Caco-2 (cell line): ENCODE measurements around the gene COX6A2. TPM values are rescaled to one million over a fixed set of nuclear protein-coding genes. Genes with fewer than 3 reads are reported as not detected.

Experiments
- BruUV-seq: library from RNA; stranded (reverse); fragments of 400-500 nt; replicated peaks from 2 replicates; lab custom pipeline; 2021; lab: Mats Ljungman, UMichigan
- CTCF ChIA-PET: fragments of 300-600 bp; sonication (Branson Sonifier 250); formaldehyde crosslinking; loops from one replicate; lab custom pipeline; 2022; ENCODE audit warnings: antibody characterized with exemption; lab: Charles Lee
- POLR2A ChIA-PET: fragments of 300-600 bp; sonication (Branson Sonifier 250); formaldehyde crosslinking; loops from one replicate; lab custom pipeline; 2022; ENCODE audit warnings: antibody characterized with exemption; lab: Charles Lee
- DNase-seq, 2 experiments: peaks; one replicate each; pipeline versions ENCODE4 v3.0.0 to v3.0.0-alpha.2; 2020 to 2022
- H3K27me3 ChIP-seq: replicated peaks from 2 replicates; pipeline ENCODE4 v1.6.0; 2011; ENCODE audit warnings: low read length; ENCODE audit not compliant: control insufficient read depth, insufficient read depth
- H3K36me3 ChIP-seq: 2 replicates; pipeline ENCODE4 v1.5.1; 2011; ENCODE audit warnings: low read length; ENCODE audit not compliant: control insufficient read depth, insufficient read depth
- H3K4me1 ChIP-seq: fragments of 250-450 bp; sonication (Bioruptor Pico); 2 replicates; pipeline ENCODE4 v1.5.1; 2020; ENCODE audit warnings: mild to moderate bottlenecking
- H3K4me3 ChIP-seq: 2 replicates; pipeline ENCODE4 v1.5.1; 2011; ENCODE audit warnings: low read depth, mild to moderate bottlenecking, control low read depth, low read length
- H3K9me3 ChIP-seq: fragments of 250-450 bp; sonication (Bioruptor Pico); 2 replicates; pipeline ENCODE4 v1.5.1; 2020; ENCODE audit warnings: mild to moderate bottlenecking, moderate library complexity
- H3K27ac Mint-ChIP-seq: one replicate; pipeline ENCODE4 v1.8.0; 2022; ENCODE audit warnings: mixed read lengths; ENCODE audit not compliant: unreplicated experiment
- H3K27me3 Mint-ChIP-seq: one replicate; pipeline ENCODE4 v1.8.0; 2022; ENCODE audit warnings: mixed read lengths; ENCODE audit not compliant: insufficient read depth, unreplicated experiment
- H3K36me3 Mint-ChIP-seq: one replicate; pipeline ENCODE4 v1.8.0; 2022; ENCODE audit warnings: mild to moderate bottlenecking, mixed read lengths; ENCODE audit not compliant: insufficient read depth, unreplicated experiment
- H3K4me1 Mint-ChIP-seq: one replicate; pipeline ENCODE4 v1.8.0; 2022; ENCODE audit warnings: low read depth, mixed read lengths; ENCODE audit not compliant: unreplicated experiment
- H3K4me3 Mint-ChIP-seq: one replicate; pipeline ENCODE4 v1.8.0; 2022; ENCODE audit warnings: mild to moderate bottlenecking, moderate library complexity, mixed read lengths; ENCODE audit not compliant: unreplicated experiment
- H3K9me3 Mint-ChIP-seq: one replicate; pipeline ENCODE4 v1.8.0; 2022; ENCODE audit warnings: mixed read lengths; ENCODE audit not compliant: unreplicated experiment
- intact Hi-C: fragments of 100-400 bp; cut with micrococcal nuclease; formaldehyde crosslinking; loops from one replicate; pipeline ENCODE4 v1.10.0; 2022; ENCODE audit not compliant: unreplicated experiment
- total RNA-seq: library from RNA; stranded (reverse); gene quantifications from 2 replicates; pipeline ENCODE4 v1.2.3, GENCODE V29; 2022
- TF ChIP-seq, protein P1 (sequence below), 2 experiments: fragments of 200-600 bp in 1 of 2; IDR thresholded peaks; 1 replicate in 1 of 2; 2 replicates in 1 of 2; pipeline versions ENCODE4 v1.5.1 to v1.8.0; 2011 to 2022; ENCODE audit warnings: antibody characterized with exemption in 1 of 2, control low read depth in 1 of 2, inconsistent platforms in 1 of 2, low read depth in 1 of 2, low read length in 1 of 2, mild to moderate bottlenecking in 1 of 2, moderate library complexity in 1 of 2; ENCODE audit not compliant: insufficient read depth in 1 of 2, severe bottlenecking in 1 of 2, unreplicated experiment in 1 of 2

COX6A2 gene
- total RNA-seq, 1 experiment from 2014 or later = not detected

DNA sequence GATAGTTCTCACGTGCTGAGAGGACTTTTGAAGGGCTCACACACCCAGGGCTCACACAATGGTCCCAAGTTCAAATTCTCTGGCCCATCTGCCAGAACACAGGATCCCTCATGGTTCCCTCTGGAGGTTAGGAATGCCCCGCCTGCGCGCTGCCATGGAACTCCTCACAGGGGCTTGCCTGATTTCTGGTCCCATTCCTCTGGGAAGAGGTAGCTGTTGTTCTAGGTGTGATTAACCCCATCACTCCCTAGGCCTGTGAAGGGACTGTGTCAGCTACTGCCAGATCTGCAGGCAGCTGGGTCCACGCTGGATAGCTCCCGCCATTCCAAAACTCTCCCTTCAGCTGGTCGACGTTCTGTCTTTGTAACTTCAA is 28.8 kb upstream of the COX6A2 start:
- TF ChIP-seq, protein P1, sequence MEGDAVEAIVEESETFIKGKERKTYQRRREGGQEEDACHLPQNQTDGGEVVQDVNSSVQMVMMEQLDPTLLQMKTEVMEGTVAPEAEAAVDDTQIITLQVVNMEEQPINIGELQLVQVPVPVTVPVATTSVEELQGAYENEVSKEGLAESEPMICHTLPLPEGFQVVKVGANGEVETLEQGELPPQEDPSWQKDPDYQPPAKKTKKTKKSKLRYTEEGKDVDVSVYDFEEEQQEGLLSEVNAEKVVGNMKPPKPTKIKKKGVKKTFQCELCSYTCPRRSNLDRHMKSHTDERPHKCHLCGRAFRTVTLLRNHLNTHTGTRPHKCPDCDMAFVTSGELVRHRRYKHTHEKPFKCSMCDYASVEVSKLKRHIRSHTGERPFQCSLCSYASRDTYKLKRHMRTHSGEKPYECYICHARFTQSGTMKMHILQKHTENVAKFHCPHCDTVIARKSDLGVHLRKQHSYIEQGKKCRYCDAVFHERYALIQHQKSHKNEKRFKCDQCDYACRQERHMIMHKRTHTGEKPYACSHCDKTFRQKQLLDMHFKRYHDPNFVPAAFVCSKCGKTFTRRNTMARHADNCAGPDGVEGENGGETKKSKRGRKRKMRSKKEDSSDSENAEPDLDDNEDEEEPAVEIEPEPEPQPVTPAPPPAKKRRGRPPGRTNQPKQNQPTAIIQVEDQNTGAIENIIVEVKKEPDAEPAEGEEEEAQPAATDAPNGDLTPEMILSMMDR (IDR thresholded peaks at IDR 0.05; ENCODE audit: insufficient read depth in 1 of 2, low read depth in 1 of 2, low read length in 1 of 2, severe bottlenecking in 1 of 2, unreplicated experiment in 1 of 2) = no peak
- Mint-ChIP-seq H3K4me3 (peak overlapping the region; percentile 79), H3K27me3 (no peaks in the 10 kb centered on the region), H3K27ac (no peak overlapping the region), H3K36me3 (peaks cover 13% of the 10 kb centered on the region), H3K4me1 (peaks cover 13% of the 10 kb centered on the region), H3K9me3 (no peaks in the 10 kb centered on the region)
- ChIA-PET CTCF (interaction anchor here (4.3 kb wide), 1 partner anchor 20 kb away, joined by 33 read pairs; no protein-coding TSS in a partner anchor), POLR2A (no interaction called here)
- H3K9me3 ChIP-seq = no peaks in the 10 kb centered on the region
- no peaks in the 10 kb centered on the region; the same call in 1 of the 2 replicates for H3K36me3 ChIP-seq
- H3K4me3 ChIP-seq = no peak overlapping the region
- intact Hi-C loops = loop anchor here (10.0 kb wide), 2 partner anchors 322 to 418 kb away; partner anchors contain the start of genes PRSS8 and ZNF267
- peaks cover 19% of the 10 kb centered on the region for H3K4me1 ChIP-seq
- BruUV-seq = no TSS peak
- no peak for DNase-seq
- H3K27me3 ChIP-seq = no peaks in the 10 kb centered on the region

DNA sequence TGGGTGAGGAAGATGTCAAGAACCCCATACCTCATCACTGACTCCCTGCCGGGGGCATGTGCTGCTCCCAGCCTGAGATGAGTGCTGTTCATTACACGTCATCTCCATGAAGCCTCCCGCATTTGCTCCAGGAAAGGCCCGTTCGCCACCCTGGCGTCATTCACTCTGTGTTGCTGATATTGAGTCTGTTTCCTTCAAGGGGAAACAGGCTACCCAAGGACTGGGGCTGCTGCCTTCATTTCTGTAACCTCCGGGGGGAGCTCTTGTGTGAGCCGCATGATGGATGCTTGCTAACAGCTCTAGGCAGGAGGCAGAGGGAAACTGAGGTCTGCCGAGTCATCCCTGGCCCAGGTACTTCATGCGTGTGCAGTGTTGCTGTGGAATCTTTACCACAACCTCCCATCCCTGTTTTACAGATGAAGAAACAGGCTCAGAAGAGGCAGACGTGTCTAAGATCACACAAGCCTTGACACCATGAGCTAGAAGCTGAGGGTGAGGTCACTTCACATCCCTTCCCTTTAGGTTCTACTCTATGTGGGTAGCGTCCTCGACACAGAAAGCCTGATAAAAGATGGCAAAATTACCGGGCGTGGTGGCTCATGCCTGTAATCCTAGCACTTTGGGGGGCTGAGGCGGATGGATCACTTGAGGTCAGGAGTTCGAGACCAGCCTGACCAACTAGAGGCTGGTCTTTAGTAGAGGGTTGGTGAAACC is 27.6 kb upstream of the COX6A2 start:
- no TSS peak for BruUV-seq
- Mint-ChIP-seq H3K36me3 (peaks cover 22% of the 10 kb centered on the region), H3K4me1 (peaks cover 19% of the 10 kb centered on the region), H3K27ac (no peak overlapping the region), H3K4me3 (no peak overlapping the region), H3K27me3 (no peaks in the 10 kb centered on the region), H3K9me3 (no peaks in the 10 kb centered on the region)
- Histone ChIP-seq H3K9me3 (no peaks in the 10 kb centered on the region), H3K27me3 (no peaks in the 10 kb centered on the region), H3K4me3 (no peak overlapping the region), H3K4me1 (peaks cover 24% of the 10 kb centered on the region), H3K36me3 (no peaks in the 10 kb centered on the region; the same call in 1 of the 2 replicates)
- ChIA-PET CTCF (interaction anchor here (1.0 kb wide), 1 partner anchor 13 kb away, joined by 5 read pairs; the partner anchor contains the start of gene ZNF843), POLR2A (no interaction called here)
- intact Hi-C loops = loop anchor here (10.0 kb wide), 2 partner anchors 321 to 419 kb away; partner anchors contain the start of genes PRSS8 and ZNF267
- no peak for DNase-seq
- TF ChIP-seq, protein P1 (IDR thresholded peaks at IDR 0.05; ENCODE audit: insufficient read depth in 1 of 2, low read depth in 1 of 2, low read length in 1 of 2, severe bottlenecking in 1 of 2, unreplicated experiment in 1 of 2) = peak in 1 of 2 experiments; percentile 34

DNA sequence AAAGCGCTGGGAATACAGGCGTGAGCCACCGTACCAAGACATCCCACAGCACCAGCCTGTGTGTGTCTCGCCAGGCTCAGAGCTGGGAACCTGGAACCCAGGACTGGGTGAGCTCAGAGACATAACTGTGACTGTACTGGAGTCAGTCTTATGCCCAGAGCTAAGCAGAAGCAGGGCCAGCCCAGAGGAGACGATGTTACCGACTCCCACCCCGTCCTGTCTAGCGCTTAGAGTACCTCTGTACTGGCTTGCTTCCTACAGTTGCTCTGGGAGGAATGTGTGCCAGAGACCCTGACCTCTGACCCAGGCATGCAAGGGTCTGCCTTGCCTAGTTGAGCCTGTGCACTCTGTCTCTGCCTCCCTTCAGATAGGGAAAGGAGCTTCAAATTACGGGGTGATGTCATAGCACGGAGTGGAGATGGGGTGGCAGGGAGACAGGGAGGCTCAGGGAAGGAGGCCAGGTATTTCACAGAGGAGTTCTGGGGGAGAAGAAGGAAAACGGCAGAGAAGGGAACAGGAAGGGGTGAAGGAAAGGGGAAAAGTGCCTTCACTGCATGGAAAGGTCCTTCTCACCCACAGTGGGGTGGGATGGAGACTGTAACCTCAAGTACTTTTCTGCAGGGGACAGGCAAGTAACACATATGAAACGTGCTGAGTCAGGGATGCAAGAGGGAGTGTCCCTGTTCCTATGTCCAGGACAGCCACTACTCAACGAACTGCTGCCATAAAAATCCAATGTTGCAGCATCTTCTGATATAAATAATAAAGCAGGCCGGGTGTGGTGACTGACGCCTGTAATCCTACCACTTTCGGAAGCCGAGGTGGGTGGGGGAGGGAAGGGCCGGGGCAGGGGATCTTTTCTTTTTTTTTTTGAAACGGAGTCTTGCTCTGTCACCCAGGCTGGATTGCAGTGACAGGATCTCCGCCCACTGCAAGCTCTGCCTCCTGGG is 25.4 kb upstream of the COX6A2 start:
- DNase-seq = no peak
- Histone ChIP-seq H3K4me1 (peaks cover 18% of the 10 kb centered on the region), H3K27me3 (no peaks in the 10 kb centered on the region), H3K4me3 (no peak overlapping the region), H3K9me3 (no peaks in the 10 kb centered on the region), H3K36me3 (no peaks in the 10 kb centered on the region; the same call in 1 of the 2 replicates)
- BruUV-seq = no TSS peak
- ChIA-PET POLR2A (no interaction called here), CTCF (interaction anchor here (0.7 kb wide), 2 partner anchors 8 to 318 kb away, joined by 3 read pairs; no protein-coding TSS in a partner anchor)
- H3K27me3 Mint-ChIP-seq = no peaks in the 10 kb centered on the region
- H3K4me3 Mint-ChIP-seq = no peak overlapping the region
- TF ChIP-seq, protein P1 (IDR thresholded peaks at IDR 0.05; ENCODE audit: insufficient read depth in 1 of 2, low read depth in 1 of 2, low read length in 1 of 2, severe bottlenecking in 1 of 2, unreplicated experiment in 1 of 2) = no peak
- intact Hi-C loops = loop anchor here (10.0 kb wide), 2 partner anchors 319 to 421 kb away; partner anchors contain the start of genes PRSS8 and ZNF267
- peaks cover 13% of the 10 kb centered on the region for H3K4me1 Mint-ChIP-seq
- H3K9me3 Mint-ChIP-seq = no peaks in the 10 kb centered on the region
- peaks cover 24% of the 10 kb centered on the region for H3K36me3 Mint-ChIP-seq
- peak overlapping the region; percentile 17 for H3K27ac Mint-ChIP-seq
